Fibroblast of gingiva (primary cell): ENCODE results near the gene BRINP3.

Experiments
- DNase-seq: peaks from one replicate; pipeline ENCODE4 v3.0.0-alpha.2; 2011; ENCODE audit warnings: low read depth

Gene BRINP3

GRCh38 chr1:190452272-190452848, 25.3 kb downstream of the BRINP3 start:
- DNase-seq = no peak

DNA sequence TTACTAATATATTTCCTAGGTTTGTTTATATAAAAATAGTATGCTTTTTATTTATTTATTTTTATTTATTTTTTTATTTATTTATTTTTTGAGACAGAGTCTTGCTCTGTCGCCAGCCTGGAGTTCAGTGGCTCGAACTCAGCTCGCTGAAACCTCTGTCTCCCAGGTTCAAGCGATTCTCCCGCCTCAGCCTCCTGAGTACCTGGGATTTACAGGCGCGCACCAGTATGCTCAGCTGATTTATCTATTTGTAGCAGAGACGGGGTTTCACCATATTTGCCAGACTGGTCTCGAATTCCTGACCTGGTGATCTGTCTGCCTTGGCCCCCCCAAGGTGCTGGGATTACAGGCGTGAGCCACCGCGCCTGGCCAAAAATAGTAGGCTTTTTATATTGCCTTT, 33.2 kb downstream of the BRINP3 start:
- no peak for DNase-seq

DNA sequence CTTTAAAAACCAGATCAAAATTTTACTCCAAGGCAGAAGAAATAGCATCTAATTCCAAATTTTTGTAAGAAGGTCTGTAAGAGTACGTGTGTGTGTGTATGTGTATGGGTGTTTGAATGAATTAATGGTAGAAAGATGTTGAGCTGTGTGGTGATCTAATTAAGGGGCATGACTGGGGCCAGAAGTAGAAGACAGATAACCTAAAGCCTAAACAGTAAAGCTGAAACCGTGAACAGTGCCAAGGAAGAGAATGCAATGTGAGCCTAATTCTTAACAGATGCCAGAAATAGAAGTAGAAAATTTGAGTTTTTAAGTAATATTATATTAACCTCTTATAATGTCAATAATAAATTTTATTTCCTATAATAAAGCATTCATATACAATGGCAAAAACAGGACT, 38.2 kb downstream of the BRINP3 start:
- DNase-seq = no peak

- DNase-seq = no peak
Observed at GRCh38 chr1:190436615-190437014, 41.0 kb downstream of the BRINP3 start.

DNA sequence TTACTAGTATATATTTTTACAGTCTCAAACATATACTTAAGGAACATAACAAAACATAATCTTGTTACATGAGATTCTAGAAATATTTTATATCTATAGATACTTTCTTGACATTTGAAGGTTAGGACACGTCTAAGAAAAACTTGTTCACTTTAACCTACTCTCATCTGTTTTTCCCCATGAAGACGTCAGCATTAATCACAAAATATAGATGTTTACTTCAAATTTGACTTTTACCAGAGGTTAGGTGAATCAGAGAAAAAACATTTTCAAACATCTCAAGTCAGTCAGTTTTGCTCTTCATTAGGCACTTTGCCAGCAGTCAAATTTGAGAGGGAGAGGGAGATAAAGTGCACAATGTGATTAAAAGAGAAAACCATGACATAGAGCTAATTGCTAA, 47.7 kb downstream of the BRINP3 start:
- no peak for DNase-seq

- no peak for DNase-seq
Observed at GRCh38 chr1:190429141-190429540, 48.5 kb downstream of the BRINP3 start.

DNA sequence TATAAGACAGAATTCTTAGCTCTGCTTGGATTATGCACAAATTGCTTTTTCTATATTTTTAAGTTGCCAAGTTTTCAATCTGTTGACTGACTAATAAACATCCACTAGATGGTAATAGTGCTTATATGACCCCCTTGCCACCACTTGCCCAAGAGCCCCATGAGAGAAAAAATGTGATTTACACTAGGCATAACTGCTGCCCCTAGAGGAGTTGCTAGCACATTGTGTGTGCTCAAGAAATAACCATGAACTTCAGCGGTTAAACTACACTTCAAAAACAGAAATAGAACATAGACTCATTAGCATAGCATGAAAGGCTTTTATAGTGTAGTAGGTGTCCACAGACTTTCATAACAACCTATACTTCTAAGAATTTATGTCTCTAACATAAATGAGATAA, 61.4 kb downstream of the BRINP3 start:
- DNase-seq = no peak

DNA sequence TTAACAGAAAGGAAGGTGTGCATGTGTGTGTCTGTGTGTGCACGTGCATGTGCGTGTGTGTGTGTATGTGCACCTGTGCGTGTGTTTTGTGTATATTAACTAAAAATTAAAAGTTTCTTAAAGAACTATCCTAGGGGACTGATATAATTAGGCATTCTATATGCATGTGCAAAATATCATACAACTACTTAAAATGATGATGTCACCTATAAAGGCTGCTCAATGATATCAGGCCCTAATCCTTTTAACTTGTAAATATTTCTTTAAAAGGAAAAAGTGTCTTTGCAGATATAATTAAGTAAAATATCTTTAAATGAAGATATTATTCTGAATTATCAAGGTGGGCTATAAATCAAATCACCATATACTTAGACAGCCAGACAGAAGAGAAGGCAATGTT, 64.5 kb downstream of the BRINP3 start:
- no peak for DNase-seq

DNA sequence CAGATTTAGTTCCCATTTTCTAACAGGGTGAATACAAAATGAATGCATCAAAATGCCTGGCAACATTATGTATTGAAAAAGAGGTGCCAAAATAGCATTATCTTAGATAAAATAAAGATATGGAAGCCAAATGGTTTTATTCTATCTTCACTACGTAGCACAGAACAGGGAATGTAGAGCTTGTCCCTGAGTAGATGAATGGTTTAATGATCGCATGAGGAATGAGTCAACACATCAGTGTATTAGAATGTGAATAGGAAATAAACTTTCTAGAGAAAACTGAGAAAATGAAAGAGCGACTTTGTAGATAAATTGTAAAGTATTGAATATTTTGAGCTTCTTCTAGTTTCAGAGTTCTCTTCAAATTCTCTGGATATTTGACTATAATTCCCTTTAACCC, 74.3 kb downstream of the BRINP3 start:
- DNase-seq = no peak

- DNase-seq = no peak
Observed at GRCh38 chr1:190399233-190399632, 78.4 kb downstream of the BRINP3 start.

GRCh38 chr1:190391582-190391981, 86.1 kb downstream of the BRINP3 start:
- DNase-seq = no peak

DNA sequence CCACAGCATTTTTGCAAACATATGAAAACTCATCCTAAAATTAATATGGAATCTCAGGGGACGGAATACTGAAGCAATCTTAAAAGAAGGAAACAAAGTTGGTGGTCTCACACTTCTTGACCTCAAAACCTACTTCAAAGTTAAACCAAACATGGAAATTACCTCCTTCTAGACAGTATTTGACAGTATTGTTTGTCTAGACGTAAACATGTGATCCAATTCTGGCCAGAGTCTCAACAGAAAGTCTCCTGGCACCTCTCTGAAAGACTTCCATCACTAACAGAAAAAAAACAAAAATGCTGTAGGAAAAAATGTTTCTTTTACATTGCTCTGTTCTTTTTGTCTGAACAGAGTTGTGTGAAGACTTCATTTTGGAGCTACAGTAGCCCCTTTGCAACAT, 99.7 kb downstream of the BRINP3 start:
- DNase-seq = no peak

GRCh38 chr1:190377294-190377693, 100.4 kb downstream of the BRINP3 start:
- no peak for DNase-seq

DNA sequence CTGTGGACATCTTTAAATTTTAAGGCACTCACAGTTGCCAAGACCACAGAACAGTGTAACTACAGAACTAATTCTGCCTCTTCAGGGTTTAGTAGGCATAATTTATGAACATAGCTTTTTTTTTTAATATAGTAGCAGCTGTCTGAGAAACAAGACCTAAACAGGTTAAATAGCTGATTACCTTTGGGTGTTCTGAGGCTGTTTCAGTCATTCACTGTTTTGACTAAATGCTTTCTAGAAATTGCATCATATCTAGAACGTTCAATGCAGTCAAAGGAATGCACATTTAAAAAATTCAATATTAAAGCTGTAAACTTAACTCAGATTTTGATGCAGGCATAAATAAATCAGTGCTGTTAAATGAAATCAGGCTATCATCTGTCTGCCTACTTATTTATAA, 101.6 kb downstream of the BRINP3 start:
- no peak for DNase-seq

DNA sequence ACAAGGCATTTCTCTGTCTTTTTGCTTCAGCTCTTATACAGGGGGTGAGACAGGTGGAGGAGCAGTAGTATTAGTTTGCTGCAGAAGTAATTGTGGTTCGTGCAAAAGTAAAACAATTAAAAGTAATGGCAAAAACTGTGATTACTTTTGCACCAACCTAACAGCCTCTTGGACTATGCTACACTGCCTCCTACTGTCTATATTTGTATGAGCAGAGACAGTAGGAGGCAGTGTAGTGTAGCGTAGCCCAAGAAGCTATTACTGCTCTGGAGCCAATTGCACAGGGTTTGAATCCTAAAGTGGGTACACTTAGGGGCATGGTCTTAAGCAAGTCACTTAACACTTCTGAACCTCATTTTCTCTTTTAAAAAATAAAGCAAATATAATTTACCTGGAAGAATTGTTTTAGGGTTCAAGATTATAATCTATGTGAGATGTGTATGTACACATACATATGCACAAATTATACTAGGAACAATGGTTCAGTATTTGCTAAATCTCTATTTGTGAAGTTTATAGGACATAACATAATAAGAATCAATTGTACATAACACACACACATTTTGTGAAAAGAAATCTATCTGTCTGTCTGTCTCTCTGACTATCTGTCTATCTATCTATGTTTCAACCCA, 103.8 kb downstream of the BRINP3 start:
- no peak for DNase-seq

DNA sequence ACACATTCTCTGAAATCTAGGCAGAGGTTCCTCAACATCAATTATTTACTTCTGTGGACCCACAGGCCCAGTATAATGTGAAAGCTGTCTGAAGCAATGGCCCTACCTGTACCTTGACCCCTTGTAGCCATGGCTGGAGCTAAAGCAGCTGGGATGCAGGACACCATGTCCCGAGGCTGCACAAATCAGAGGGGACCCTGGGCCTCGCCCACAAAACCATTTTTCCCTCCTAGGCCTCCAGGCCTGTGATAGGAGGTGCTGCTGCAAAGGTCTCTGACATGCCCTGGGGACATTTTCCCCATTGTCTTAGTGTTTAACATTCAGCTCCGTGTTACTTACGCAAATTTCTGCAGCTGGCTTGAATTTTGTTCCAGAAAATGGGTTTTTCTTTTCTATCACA, 110.5 kb downstream of the BRINP3 start:
- DNase-seq = no peak

DNA sequence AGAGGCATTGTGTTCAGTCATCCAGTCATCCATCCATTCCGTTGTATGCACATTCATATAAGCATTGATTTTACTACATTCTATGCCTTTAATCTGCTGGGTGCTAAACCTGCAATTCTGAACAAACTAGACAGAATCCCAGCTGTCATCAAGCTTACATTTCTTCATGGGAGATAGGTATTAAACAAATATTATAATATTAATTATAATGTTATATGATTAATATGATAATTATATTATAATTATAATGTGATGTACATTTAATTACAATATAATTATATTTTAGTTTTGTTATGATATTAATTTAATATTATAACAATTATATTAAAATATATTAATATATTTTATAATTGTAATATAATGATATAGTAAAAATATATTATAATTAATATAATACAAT, 112.4 kb downstream of the BRINP3 start:
- DNase-seq = no peak

DNA sequence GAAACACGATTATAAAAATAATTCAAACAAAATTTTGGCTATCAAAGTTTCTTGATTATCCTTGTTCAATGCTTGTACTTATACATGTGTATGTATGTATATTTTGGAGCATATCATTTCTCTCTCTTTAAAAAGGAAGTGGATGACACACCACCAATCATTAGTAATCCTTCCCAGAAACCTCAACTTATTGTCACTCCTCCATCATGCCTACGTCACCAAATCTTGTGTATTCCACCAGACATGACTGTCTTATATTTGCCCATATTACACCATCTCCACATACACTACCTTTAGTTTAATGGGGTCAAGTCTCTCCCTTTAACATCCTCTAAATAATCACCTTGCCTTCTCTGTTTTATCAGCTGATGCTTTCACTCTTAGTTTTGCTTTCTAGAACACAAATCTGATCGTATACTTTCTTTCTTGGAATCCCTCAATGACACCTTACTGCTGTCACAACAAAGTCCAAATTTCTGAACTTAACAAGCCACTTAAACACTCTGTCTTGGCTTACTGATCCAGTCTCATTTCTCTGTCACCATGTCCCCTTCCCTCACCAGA, 124.0 kb downstream of the BRINP3 start:
- DNase-seq = no peak

DNA sequence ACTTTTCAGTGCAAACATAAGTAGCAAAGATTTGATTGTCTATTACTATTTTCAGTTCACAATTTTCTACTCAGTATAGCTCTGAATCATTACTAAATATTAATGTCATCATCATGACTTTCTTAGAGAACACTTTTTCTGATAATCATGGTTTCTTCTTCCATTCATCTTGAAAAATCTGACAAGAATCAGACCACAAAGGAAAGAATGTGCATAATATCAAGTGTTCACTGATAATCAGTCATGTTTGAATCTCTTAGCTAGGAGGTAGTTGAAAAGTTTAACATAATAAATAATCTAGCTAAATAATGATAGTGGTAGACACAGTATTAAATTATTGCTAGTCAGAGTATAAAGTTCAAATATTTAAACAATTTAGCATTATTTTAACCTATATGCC, 133.2 kb downstream of the BRINP3 start:
- no peak for DNase-seq

GRCh38 chr1:190338829-190339228, 138.8 kb downstream of the BRINP3 start:
- no peak for DNase-seq

- DNase-seq = no peak
Observed at GRCh38 chr1:190328871-190329270, 148.8 kb downstream of the BRINP3 start.

GRCh38 chr1:190328361-190328760, 149.3 kb downstream of the BRINP3 start:
- DNase-seq = no peak

DNA sequence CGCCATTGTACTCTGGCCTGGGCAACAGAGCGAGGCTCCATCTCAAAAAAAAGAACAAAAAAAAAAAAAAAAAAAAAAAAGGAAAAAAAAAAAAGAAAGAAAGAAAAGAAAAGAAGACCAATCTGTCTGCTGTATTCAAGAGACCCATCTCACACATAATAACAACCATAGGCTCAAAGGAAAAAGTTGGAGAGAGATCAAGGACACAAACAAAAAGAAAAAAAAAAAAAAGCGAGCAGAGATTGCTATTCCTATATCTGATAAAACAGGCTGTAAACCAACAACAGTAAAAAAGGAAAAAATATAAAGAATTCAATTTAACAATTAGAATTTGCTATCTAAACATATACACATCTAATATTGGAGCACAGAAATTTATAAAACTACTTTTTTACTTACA, 150.4 kb downstream of the BRINP3 start:
- DNase-seq = no peak

GRCh38 chr1:190323530-190323929, 154.1 kb downstream of the BRINP3 start:
- no peak for DNase-seq
